ENCODE results near the gene CHMP1B. TPM values are rescaled to one million over a fixed set of nuclear protein-coding genes. Genes with fewer than 3 reads are reported as not detected.
"Not testable (repeated sequence)": the region's sequence is repeated elsewhere in the genome, so short reads cannot be mapped to it uniquely, and the experiment has no call there.

Gene CHMP1B
- total and polyA plus RNA-seq, 11 donors, result 19.8 to 41.2 (median 37.3) TPM

GRCh38 chr18:11887328-11888128 is 36.3 kb downstream of the CHMP1B start:
- peaks cover 0 to 100% (median 82%) of the 10 kb centered on the region in 9 donors for H3K36me3 ChIP-seq
- no peak for ATAC-seq
- no peaks in the 10 kb centered on the region for H3K27me3 ChIP-seq
- H3K27ac ChIP-seq, result no peak overlapping the region
- H3K9me3 ChIP-seq, result no peaks in the 10 kb centered on the region
- TF ChIP-seq POLR2A (IDR thresholded peaks at IDR 0.05), result no peak
- intact Hi-C loops (cut with DNase I), result no loop called here
- H3K4me3 ChIP-seq, result no peak overlapping the region
- WGBS, 4 donors, result 78 to 84% (median 79%) methylated on average over 8 of the region's 8 CpGs
- DNase-seq, result no peak
- peaks cover 0 to 16% (median 0%) of the 10 kb centered on the region in 12 donors for H3K4me1 ChIP-seq

GRCh38 chr18:11888726-11889125 is 37.5 kb downstream of the CHMP1B start:
- TF ChIP-seq POLR2A (IDR thresholded peaks at IDR 0.05) (no peak), CTCF (IDR thresholded peaks at IDR 0.05) (no peak)
- peaks cover 0 to 100% (median 91%) of the 10 kb centered on the region in 9 donors for H3K36me3 ChIP-seq

DNA sequence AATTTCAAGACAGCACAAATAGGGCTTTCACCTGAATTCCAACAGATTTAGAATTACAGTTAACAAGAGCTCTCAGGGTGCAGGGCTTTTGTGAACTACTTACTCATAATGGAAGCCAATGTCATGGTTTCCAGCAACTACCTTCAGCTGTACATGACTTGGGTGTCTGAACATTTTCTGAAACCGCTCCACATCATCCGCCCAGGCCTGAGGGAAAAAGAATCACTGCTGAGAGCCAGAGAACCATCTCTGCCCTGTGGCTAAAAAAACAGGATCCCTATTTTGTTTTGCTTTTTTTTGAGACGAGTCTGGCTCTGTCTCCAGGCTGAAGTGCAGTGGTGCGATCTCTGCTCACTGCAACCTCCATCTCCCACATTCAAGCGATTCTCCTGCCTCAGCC is 38.1 kb downstream of the CHMP1B start:
- Histone ChIP-seq H3K4me3 (no peak overlapping the region), H3K4me1 (peaks cover 0 to 17% (median 0%) of the 10 kb centered on the region in 12 donors), H3K36me3 (peaks cover 0 to 100% (median 86%) of the 10 kb centered on the region in 9 donors), H3K27me3 (no peaks in the 10 kb centered on the region), H3K9me3 (no peaks in the 10 kb centered on the region), H3K27ac (no peak overlapping the region)
- ATAC-seq (no peak), DNase-seq (no peak)
- TF ChIP-seq CTCF (IDR thresholded peaks at IDR 0.05), result no peak
- TF ChIP-seq POLR2A (IDR thresholded peaks at IDR 0.05), result no peak
- 95 to 99% (median 97%) methylated on average over 5 of the region's 5 CpGs for WGBS, 4 donors
- intact Hi-C loops (cut with DNase I), result no loop called here

More at GRCh38 chr18:11888726-11889125, 37.5 kb downstream of the CHMP1B start:
- peaks cover 0 to 13% (median 0%) of the 10 kb centered on the region in 12 donors for H3K4me1 ChIP-seq
- H3K4me3 ChIP-seq, result no peak overlapping the region
- intact Hi-C loops (cut with DNase I), result no loop called here
- no peak overlapping the region for H3K27ac ChIP-seq
- H3K9me3 ChIP-seq, result no peaks in the 10 kb centered on the region
- ATAC-seq (no peak), DNase-seq (no peak)
- H3K27me3 ChIP-seq, result no peaks in the 10 kb centered on the region
- 90 to 98% (median 95%) methylated on average over 2 of the region's 2 CpGs for WGBS, 4 donors

GRCh38 chr18:11891737-11892136 is 40.5 kb downstream of the CHMP1B start:
- no peak overlapping the region for H3K4me3 ChIP-seq
- TF ChIP-seq CTCF (IDR thresholded peaks at IDR 0.05) (no peak), POLR2A (IDR thresholded peaks at IDR 0.05) (no peak)
- intact Hi-C loops (cut with DNase I), result no loop called here
- peaks cover 0 to 98% (median 84%) of the 10 kb centered on the region in 9 donors for H3K36me3 ChIP-seq
- 95 to 99% (median 97%) methylated on average over 9 of the region's 9 CpGs for WGBS, 4 donors
- H3K27me3 ChIP-seq, result no peaks in the 10 kb centered on the region
- H3K27ac ChIP-seq, result no peak overlapping the region
- H3K4me1 ChIP-seq, result peaks cover 0 to 15% (median 0%) of the 10 kb centered on the region in 12 donors
- no peak for DNase-seq
- no peaks in the 10 kb centered on the region for H3K9me3 ChIP-seq
- ATAC-seq, result no peak

DNA sequence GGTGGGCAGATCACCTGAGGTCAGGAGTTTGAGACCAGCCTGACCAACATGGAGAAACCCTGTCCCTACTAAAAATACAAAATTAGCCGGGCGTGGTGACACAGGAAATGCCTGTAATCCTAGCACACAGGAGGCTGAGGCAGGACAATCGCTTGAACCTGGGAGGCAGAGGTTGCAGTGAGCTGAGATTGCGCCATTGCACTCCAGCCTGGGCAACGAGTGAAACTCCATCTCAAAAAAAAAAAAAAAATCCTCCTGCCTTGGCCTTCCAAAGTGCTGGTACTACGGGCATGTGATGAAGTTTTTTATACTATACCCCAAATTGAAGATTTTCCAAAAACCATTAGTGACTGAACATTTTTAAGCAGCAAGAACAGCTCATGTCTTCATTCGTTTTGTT is 41.2 kb downstream of the CHMP1B start:
- peaks cover 0 to 15% (median 0%) of the 10 kb centered on the region in 12 donors for H3K4me1 ChIP-seq
- H3K27ac ChIP-seq; H3K4me3 ChIP-seq; DNase-seq; H3K27me3 ChIP-seq; ATAC-seq; intact Hi-C loops (cut with DNase I); H3K9me3 ChIP-seq: not testable (repeated sequence)
- peaks cover 0 to 94% (median 81%) of the 10 kb centered on the region in 9 donors for H3K36me3 ChIP-seq
- 69 to 80% (median 74%) methylated on average over 7 of the region's 7 CpGs for WGBS, 4 donors
